Measurements from ENCODE around the gene DPYD. TPM values are rescaled to one million over a fixed set of nuclear protein-coding genes. Genes with fewer than 3 reads are reported as not detected.

The DPYD gene
- total RNA-seq, 2 experiments from 2014 or later: 34.4 to 35.9 TPM

DNA sequence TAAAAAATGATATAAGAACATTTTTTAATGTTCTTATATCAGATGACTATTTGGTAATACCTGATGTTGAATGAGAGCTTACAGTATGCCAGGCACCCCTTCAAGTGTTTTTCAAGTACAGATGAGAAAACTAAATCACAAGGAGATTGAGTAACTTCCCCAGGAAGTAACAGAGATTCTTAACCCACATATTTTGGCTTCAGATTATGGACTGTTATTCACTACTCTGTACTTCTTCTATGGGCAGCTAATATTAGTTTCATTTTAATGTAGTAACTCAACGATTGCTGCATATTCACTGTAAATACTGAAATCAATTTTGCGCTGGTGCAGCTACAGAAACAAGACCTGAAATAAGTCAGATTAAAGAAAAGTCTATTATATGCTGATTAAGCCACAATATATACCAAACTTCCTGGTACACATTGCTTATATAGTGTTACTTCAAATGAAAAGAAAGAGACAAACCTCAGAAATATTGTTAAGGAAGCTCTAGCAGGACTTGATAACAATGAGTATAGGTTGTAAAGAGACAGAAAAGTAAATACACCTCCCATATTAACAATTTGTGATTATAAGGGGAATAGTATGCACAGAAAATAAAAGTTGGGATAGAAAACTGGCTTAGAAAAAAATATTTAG lies 19.7 kb downstream of the DPYD start:
- POLR2A ChIA-PET: interaction anchor here (2.0 kb wide), 1 partner anchor 19 kb away, joined by 7 read pairs; the partner anchor contains the start of gene DPYD
- TF ChIP-seq, protein P1, sequence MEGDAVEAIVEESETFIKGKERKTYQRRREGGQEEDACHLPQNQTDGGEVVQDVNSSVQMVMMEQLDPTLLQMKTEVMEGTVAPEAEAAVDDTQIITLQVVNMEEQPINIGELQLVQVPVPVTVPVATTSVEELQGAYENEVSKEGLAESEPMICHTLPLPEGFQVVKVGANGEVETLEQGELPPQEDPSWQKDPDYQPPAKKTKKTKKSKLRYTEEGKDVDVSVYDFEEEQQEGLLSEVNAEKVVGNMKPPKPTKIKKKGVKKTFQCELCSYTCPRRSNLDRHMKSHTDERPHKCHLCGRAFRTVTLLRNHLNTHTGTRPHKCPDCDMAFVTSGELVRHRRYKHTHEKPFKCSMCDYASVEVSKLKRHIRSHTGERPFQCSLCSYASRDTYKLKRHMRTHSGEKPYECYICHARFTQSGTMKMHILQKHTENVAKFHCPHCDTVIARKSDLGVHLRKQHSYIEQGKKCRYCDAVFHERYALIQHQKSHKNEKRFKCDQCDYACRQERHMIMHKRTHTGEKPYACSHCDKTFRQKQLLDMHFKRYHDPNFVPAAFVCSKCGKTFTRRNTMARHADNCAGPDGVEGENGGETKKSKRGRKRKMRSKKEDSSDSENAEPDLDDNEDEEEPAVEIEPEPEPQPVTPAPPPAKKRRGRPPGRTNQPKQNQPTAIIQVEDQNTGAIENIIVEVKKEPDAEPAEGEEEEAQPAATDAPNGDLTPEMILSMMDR (IDR thresholded peaks at IDR 0.05): no peak
- peaks cover 61% of the 10 kb centered on the region for H3K4me1 Mint-ChIP-seq (ENCODE audit: low read depth)

GRCh38 chr1:97898948-97899347 lies 21.9 kb downstream of the DPYD start:
- H3K9me3 Mint-ChIP-seq: peaks cover 2% of the 10 kb centered on the region
- CTCF ChIA-PET: no interaction called here

More for the DNA sequence above, 19.7 kb downstream of the DPYD start:
- peaks cover 7% of the 10 kb centered on the region for H3K36me3 ChIP-seq (ENCODE audit: insufficient read depth, low read length)
- peaks cover 25% of the 10 kb centered on the region for H3K36me3 Mint-ChIP-seq (ENCODE audit: low read depth)
- H3K27me3 ChIP-seq (ENCODE audit: control insufficient read depth in 1 of 2, insufficient read depth in 2 of 2, low read length in 2 of 2): no peaks in the 10 kb centered on the region
- peak overlapping the region; percentile 52 for H3K27ac Mint-ChIP-seq
- peaks cover 2% of the 10 kb centered on the region for H3K4me1 ChIP-seq (ENCODE audit: insufficient read depth, low read length)
- CTCF ChIA-PET: no interaction called here
- peaks cover 2% of the 10 kb centered on the region for H3K9me3 Mint-ChIP-seq
- no peaks in the 10 kb centered on the region for H3K27me3 Mint-ChIP-seq
- intact Hi-C loops (cut with DNase I, micrococcal nuclease): no loop called here
- H3K4me3 ChIP-seq (ENCODE audit: low read length): no peak overlapping the region
- DNase-seq: peak in 3 of 14 experiments; percentile 15 to 33 (median 23)
- H3K9me3 ChIP-seq (ENCODE audit: control insufficient read depth in 1 of 2, insufficient read depth in 1 of 2, low read length in 2 of 2): peaks cover 0 to 9% of the 10 kb centered on the region in 2 experiments
- H3K4me3 Mint-ChIP-seq: peak overlapping the region; percentile 40
- no peak overlapping the region for H3K27ac ChIP-seq (ENCODE audit: low read depth in 1 of 2, low read length in 2 of 2)
- no peak for ATAC-seq (ENCODE audit: poor library complexity)

DNA sequence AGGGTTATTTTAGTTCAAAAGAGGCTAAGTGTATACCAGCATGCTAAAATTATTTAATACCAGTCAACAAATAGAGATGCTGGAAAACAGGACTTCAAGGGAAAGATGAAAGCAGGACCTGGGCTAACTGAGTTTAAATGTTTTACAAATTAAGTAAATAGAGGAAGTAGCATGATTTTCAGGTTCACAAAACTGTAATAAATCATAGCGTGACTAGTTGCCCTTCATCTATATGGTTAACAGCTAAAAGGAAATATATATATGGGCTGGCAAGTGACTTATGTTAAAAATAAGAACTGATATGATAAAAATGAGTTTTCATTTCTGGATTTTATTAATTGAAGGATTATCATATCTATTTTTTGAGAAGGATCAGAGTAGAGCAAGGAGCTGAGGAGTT lies 25.6 kb downstream of the DPYD start:
- Histone ChIP-seq H3K4me3 (ENCODE audit: low read length) (no peak overlapping the region), H3K27ac (ENCODE audit: low read depth in 1 of 2, low read length in 2 of 2) (no peak overlapping the region), H3K9me3 (ENCODE audit: control insufficient read depth in 1 of 2, insufficient read depth in 1 of 2, low read length in 2 of 2) (peaks cover 0 to 12% of the 10 kb centered on the region in 2 experiments), H3K4me1 (ENCODE audit: insufficient read depth, low read length) (no peaks in the 10 kb centered on the region), H3K27me3 (ENCODE audit: control insufficient read depth in 1 of 2, insufficient read depth in 2 of 2, low read length in 2 of 2) (no peaks in the 10 kb centered on the region), H3K36me3 (ENCODE audit: insufficient read depth, low read length) (peaks cover 7% of the 10 kb centered on the region)
- DNase-seq (no peak), ATAC-seq (ENCODE audit: poor library complexity) (no peak)
- POLR2A ChIA-PET: interaction anchor here (1.3 kb wide), 1 partner anchor 26 kb away, joined by 3 read pairs; no protein-coding TSS in a partner anchor
- Mint-ChIP-seq H3K36me3 (ENCODE audit: low read depth) (peaks cover 28% of the 10 kb centered on the region), H3K27me3 (no peaks in the 10 kb centered on the region), H3K9me3 (peaks cover 5% of the 10 kb centered on the region), H3K27ac (no peak overlapping the region), H3K4me1 (ENCODE audit: low read depth) (peaks cover 33% of the 10 kb centered on the region), H3K4me3 (no peak overlapping the region)
- TF ChIP-seq, protein P1 (IDR thresholded peaks at IDR 0.05): no peak
- intact Hi-C loops (cut with DNase I, micrococcal nuclease): no loop called here
- CTCF ChIA-PET: interaction anchor here (1.4 kb wide), 1 partner anchor 18 kb away, joined by 4 read pairs; no protein-coding TSS in a partner anchor

More at GRCh38 chr1:97898948-97899347, 21.9 kb downstream of the DPYD start:
- H3K36me3 Mint-ChIP-seq (ENCODE audit: low read depth): peaks cover 29% of the 10 kb centered on the region
- no peaks in the 10 kb centered on the region for H3K27me3 Mint-ChIP-seq
- Histone ChIP-seq H3K9me3 (ENCODE audit: control insufficient read depth in 1 of 2, insufficient read depth in 1 of 2, low read length in 2 of 2) (peaks cover 0 to 9% of the 10 kb centered on the region in 2 experiments), H3K27ac (ENCODE audit: low read depth in 1 of 2, low read length in 2 of 2) (no peak overlapping the region), H3K36me3 (ENCODE audit: insufficient read depth, low read length) (peaks cover 7% of the 10 kb centered on the region), H3K4me3 (ENCODE audit: low read length) (no peak overlapping the region), H3K27me3 (ENCODE audit: control insufficient read depth in 1 of 2, insufficient read depth in 2 of 2, low read length in 2 of 2) (no peaks in the 10 kb centered on the region), H3K4me1 (ENCODE audit: insufficient read depth, low read length) (no peaks in the 10 kb centered on the region)
- H3K4me1 Mint-ChIP-seq (ENCODE audit: low read depth): peaks cover 57% of the 10 kb centered on the region
- intact Hi-C loops (cut with DNase I, micrococcal nuclease): no loop called here
- no peak for DNase-seq
- no peak for ATAC-seq (ENCODE audit: poor library complexity)
- POLR2A ChIA-PET: no interaction called here
- no peak overlapping the region for H3K4me3 Mint-ChIP-seq
- TF ChIP-seq, protein P1 (IDR thresholded peaks at IDR 0.05): no peak
- no peak overlapping the region for H3K27ac Mint-ChIP-seq

All from CD4-positive, alpha-beta T cell (primary cell).